Measurements from ENCODE around the gene IL18RAP. TPM values are rescaled to one million over a fixed set of nuclear protein-coding genes. Genes with fewer than 3 reads are reported as not detected.

The IL18RAP gene
- total RNA-seq, 4 donors from 2014 or later = 0.22 to 3.9 (median 0.88) TPM

- Histone ChIP-seq H3K27ac (no peak overlapping the region), H3K4me3 (no peak overlapping the region), H3K4me1 (no peaks in the 10 kb centered on the region), H3K36me3 (no peaks in the 10 kb centered on the region), H3K27me3 (no peaks in the 10 kb centered on the region), H3K9me3 (peaks cover 0 to 10% (median 4%) of the 10 kb centered on the region in 4 donors)
- no peak for DNase-seq (ENCODE audit: low spot score in 2 of 2)
- 81 to 83% methylated on average over 3 of the region's 3 CpGs for WGBS, 2 donors
- no peak for TF ChIP-seq POLR2A (IDR thresholded peaks at IDR 0.05)
Observed at GRCh38 chr2:102386867-102387541, 36.0 kb upstream of the IL18RAP start.

GRCh38 chr2:102387763-102388546 is 35.0 kb upstream of the IL18RAP start:
- no peaks in the 10 kb centered on the region for H3K4me1 ChIP-seq
- DNase-seq (ENCODE audit: low spot score in 2 of 2) = no peak
- no peak for TF ChIP-seq POLR2A (IDR thresholded peaks at IDR 0.05)
- TF ChIP-seq, protein P1, sequence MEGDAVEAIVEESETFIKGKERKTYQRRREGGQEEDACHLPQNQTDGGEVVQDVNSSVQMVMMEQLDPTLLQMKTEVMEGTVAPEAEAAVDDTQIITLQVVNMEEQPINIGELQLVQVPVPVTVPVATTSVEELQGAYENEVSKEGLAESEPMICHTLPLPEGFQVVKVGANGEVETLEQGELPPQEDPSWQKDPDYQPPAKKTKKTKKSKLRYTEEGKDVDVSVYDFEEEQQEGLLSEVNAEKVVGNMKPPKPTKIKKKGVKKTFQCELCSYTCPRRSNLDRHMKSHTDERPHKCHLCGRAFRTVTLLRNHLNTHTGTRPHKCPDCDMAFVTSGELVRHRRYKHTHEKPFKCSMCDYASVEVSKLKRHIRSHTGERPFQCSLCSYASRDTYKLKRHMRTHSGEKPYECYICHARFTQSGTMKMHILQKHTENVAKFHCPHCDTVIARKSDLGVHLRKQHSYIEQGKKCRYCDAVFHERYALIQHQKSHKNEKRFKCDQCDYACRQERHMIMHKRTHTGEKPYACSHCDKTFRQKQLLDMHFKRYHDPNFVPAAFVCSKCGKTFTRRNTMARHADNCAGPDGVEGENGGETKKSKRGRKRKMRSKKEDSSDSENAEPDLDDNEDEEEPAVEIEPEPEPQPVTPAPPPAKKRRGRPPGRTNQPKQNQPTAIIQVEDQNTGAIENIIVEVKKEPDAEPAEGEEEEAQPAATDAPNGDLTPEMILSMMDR (IDR thresholded peaks at IDR 0.05) = no peak
- no peak for TF ChIP-seq EP300 (IDR thresholded peaks at IDR 0.05)
- no peaks in the 10 kb centered on the region for H3K27me3 ChIP-seq
- H3K27ac ChIP-seq = no peak overlapping the region
- H3K4me3 ChIP-seq = no peak overlapping the region
- H3K9me3 ChIP-seq = peaks cover 0 to 8% (median 3%) of the 10 kb centered on the region in 4 donors
- no peaks in the 10 kb centered on the region for H3K36me3 ChIP-seq
- WGBS, 2 donors = 84% methylated on average over 7 of the region's 7 CpGs

DNA sequence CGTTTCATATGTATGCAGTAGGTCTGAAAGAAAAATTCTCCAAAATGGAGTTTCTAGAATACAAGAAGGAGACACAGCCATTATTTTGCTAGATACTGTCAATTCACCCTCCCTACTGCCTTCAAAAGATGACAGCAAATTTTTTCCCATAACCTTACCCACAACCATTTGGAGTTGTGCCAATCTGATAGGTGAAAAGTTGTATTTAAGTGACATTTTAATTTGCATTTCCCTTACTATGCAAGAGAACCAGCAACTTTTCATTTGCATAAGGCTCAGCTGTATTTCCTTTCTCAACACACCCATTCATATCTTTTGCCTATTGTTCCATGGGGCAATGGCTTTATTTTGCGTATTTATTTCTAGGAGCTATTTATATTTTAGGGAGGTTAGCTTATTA is 31.4 kb upstream of the IL18RAP start:
- H3K27ac ChIP-seq = no peak overlapping the region
- H3K4me3 ChIP-seq = no peak overlapping the region
- 62 to 69% methylated on average over 2 of the region's 2 CpGs for WGBS, 2 donors
- H3K4me1 ChIP-seq = no peaks in the 10 kb centered on the region
- no peaks in the 10 kb centered on the region for H3K36me3 ChIP-seq
- H3K9me3 ChIP-seq = no peaks in the 10 kb centered on the region
- no peak for DNase-seq (ENCODE audit: low spot score in 2 of 2)
- TF ChIP-seq EP300 (IDR thresholded peaks at IDR 0.05) = no peak
- TF ChIP-seq, protein P1 (IDR thresholded peaks at IDR 0.05) = no peak
- TF ChIP-seq POLR2A (IDR thresholded peaks at IDR 0.05) = no peak
- no peaks in the 10 kb centered on the region for H3K27me3 ChIP-seq

- Histone ChIP-seq H3K9me3 (no peaks in the 10 kb centered on the region), H3K4me1 (no peaks in the 10 kb centered on the region), H3K4me3 (no peak overlapping the region), H3K27me3 (no peaks in the 10 kb centered on the region), H3K27ac (no peak overlapping the region), H3K36me3 (no peaks in the 10 kb centered on the region)
- DNase-seq (ENCODE audit: low spot score in 2 of 2) = no peak
- TF ChIP-seq, protein P1 (IDR thresholded peaks at IDR 0.05) = no peak
- TF ChIP-seq EP300 (IDR thresholded peaks at IDR 0.05) (no peak), POLR2A (IDR thresholded peaks at IDR 0.05) (no peak)
- WGBS, 2 donors = 77 to 90% methylated on average over 3 of the region's 3 CpGs
Observed at GRCh38 chr2:102392096-102392495, 30.9 kb upstream of the IL18RAP start.

GRCh38 chr2:102392942-102393341 is 30.0 kb upstream of the IL18RAP start:
- Histone ChIP-seq H3K27ac (no peak overlapping the region), H3K4me1 (no peaks in the 10 kb centered on the region), H3K4me3 (no peak overlapping the region), H3K9me3 (no peaks in the 10 kb centered on the region), H3K36me3 (no peaks in the 10 kb centered on the region), H3K27me3 (no peaks in the 10 kb centered on the region)
- 28 to 40% methylated on average over 1 of the region's 1 CpG for WGBS, 2 donors
- TF ChIP-seq, protein P1 (IDR thresholded peaks at IDR 0.05) = no peak
- no peak for TF ChIP-seq POLR2A (IDR thresholded peaks at IDR 0.05)
- TF ChIP-seq EP300 (IDR thresholded peaks at IDR 0.05) = no peak
- no peak for DNase-seq (ENCODE audit: low spot score in 2 of 2)

Measured in tibial nerve (tissue), 4 donors.